Measurements from ENCODE around the gene SIT1. TPM values are rescaled to one million over a fixed set of nuclear protein-coding genes. Genes with fewer than 3 reads are reported as not detected.

The SIT1 gene, protein sequence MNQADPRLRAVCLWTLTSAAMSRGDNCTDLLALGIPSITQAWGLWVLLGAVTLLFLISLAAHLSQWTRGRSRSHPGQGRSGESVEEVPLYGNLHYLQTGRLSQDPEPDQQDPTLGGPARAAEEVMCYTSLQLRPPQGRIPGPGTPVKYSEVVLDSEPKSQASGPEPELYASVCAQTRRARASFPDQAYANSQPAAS
- 100 to 1,000 TPM; 174 to 195 TPM for total RNA-seq

DNA sequence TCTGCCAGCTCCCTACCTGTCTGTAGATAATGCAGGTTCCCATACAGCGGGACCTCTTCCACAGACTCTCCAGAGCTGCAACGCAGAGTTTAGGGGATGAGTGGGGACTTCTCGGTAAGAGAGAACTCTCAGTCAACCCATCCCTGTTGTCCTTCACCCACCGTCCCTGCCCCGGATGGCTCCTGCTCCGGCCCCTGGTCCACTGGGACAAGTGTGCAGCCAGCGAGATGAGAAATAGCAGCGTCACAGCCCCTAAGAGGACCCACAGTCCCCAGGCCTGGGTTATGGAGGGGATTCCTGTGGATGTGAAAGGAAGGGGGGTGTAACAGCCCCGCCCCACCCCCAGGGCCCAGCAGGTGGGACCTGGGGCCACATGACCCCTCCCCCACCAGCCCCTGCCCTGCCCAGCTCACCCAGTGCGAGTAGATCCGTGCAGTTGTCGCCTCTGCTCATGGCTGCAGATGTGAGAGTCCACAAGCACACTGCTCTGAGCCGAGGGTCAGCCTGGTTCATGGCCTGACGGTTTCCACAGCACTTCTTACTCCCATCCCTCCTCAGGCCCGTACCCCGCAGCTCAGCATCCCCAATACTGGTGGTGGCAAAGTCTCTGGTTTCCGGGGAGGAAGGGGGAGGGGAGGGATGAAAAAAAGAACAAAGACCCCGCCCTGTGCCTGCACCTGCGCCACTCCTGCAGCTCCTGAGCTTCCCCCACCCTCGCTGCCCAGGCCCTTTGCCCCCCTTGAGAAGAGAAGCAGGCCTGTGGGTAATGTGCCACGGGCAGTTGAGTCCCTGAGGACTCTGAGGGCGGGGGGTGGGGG, at the start of gene SIT1:
SIT1 (minus strand) TSS at position 591 of the 818 bp plus-strand sequence; CDS start at position 513, 78 bp downstream.
- H3K4me1 Mint-ChIP-seq: peaks cover 33% of the 10 kb centered on the region

DNA sequence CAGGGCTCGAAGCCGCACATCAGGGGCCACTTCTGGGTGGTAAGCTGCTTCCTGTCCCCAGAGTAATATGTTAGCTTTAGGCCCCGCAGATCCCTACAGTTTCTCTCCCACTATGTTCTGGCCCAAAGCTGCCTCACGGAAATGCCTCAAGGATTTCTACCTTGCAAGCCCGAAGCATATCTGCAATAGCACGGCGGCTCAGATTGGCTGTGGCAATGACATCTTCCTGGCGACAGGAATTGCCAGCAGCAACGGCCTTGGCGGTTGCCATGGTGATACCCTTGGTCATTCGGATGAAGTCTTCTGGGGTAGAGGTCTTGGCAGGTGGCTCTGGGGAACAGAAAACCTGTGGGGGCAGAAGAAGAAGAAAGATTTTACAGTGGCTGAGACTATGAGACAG, 49.3 kb upstream of the SIT1 start:
- POLR2A ChIA-PET: no interaction called here
- ATAC-seq (ENCODE audit: low read depth) (no peak), DNase-seq (no peak)
- Mint-ChIP-seq H3K4me3 (no peak overlapping the region), H3K27ac (no peak overlapping the region), H3K36me3 (peaks cover 34% of the 10 kb centered on the region), H3K27me3 (no peaks in the 10 kb centered on the region), H3K9me3 (no peaks in the 10 kb centered on the region), H3K4me1 (peaks cover 5% of the 10 kb centered on the region)

More for the DNA sequence above, at the start of gene SIT1:
- peak; percentile 66 for DNase-seq
- H3K27me3 Mint-ChIP-seq: no peaks in the 10 kb centered on the region
- POLR2A ChIA-PET: interaction anchor here (0.9 to 9.1 kb wide), 9 partner anchors 10 to 164 kb away, joined by 3 to 214 read pairs (median 12); partner anchors contain the start of genes ARHGEF39, CCDC107, CD72 and CREB3
- ATAC-seq (ENCODE audit: low read depth): no peak
- H3K4me3 Mint-ChIP-seq: peak within 1 kb of the TSS; percentile 87
- peaks cover 15% of the 10 kb centered on the region for H3K36me3 Mint-ChIP-seq
- H3K27ac Mint-ChIP-seq: peak within 1 kb of the TSS; percentile 90
- no peaks in the 10 kb centered on the region for H3K9me3 Mint-ChIP-seq

DNA sequence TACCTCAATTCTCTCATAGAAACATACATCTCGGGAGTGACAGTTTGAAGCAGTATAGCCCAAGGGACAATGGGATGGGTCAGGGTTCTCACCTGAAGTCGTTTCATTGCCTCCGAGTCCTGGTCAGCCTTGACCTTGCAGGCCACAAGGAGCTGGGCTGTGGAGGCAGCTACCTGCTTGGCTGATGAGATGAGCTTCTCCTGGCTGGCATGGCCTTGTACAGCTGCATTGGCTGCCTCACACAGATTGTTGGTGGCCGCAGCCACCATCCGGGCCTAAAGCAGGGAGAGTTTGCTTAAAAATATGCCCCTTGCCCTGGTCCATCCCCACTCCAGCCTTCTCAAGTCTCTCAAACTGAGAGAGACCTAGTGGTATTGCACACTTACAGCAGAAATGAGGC, 47.5 kb upstream of the SIT1 start:
- Mint-ChIP-seq H3K4me3 (no peak overlapping the region), H3K4me1 (peaks cover 5% of the 10 kb centered on the region), H3K27me3 (no peaks in the 10 kb centered on the region), H3K9me3 (no peaks in the 10 kb centered on the region), H3K27ac (no peak overlapping the region), H3K36me3 (peaks cover 24% of the 10 kb centered on the region)
- POLR2A ChIA-PET: no interaction called here
- ATAC-seq (ENCODE audit: low read depth) (no peak), DNase-seq (no peak)

DNA sequence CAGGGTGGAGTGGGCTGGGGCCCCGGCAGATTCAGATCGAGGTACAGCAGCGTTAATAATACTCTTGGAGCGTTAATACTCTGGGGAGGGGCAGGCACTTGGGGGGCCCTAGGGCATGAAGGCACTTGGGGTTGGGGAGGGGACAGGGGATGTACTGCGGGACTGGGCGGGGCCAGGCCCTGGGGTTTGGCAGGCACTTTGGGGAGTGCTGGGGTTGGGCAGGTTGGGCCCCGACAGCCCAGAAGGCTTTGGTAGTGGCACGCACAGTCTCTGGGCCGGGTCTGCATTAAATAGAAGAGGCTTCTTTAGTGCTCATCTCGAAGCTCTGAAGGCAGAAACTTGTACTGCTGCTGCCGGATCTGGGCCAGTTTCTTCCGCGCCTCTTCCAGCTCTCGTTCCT, 46.8 kb upstream of the SIT1 start:
- ATAC-seq (ENCODE audit: low read depth) (no peak), DNase-seq (no peak)
- Mint-ChIP-seq H3K36me3 (peaks cover 18% of the 10 kb centered on the region), H3K9me3 (no peaks in the 10 kb centered on the region), H3K4me1 (peaks cover 5% of the 10 kb centered on the region), H3K4me3 (no peak overlapping the region), H3K27ac (no peak overlapping the region), H3K27me3 (no peaks in the 10 kb centered on the region)
- POLR2A ChIA-PET: interaction anchor here (1.4 to 1.6 kb wide), 3 partner anchors 34 to 51 kb away, joined by 4 to 9 read pairs (median 5); partner anchors contain the start of genes CREB3 and TLN1

DNA sequence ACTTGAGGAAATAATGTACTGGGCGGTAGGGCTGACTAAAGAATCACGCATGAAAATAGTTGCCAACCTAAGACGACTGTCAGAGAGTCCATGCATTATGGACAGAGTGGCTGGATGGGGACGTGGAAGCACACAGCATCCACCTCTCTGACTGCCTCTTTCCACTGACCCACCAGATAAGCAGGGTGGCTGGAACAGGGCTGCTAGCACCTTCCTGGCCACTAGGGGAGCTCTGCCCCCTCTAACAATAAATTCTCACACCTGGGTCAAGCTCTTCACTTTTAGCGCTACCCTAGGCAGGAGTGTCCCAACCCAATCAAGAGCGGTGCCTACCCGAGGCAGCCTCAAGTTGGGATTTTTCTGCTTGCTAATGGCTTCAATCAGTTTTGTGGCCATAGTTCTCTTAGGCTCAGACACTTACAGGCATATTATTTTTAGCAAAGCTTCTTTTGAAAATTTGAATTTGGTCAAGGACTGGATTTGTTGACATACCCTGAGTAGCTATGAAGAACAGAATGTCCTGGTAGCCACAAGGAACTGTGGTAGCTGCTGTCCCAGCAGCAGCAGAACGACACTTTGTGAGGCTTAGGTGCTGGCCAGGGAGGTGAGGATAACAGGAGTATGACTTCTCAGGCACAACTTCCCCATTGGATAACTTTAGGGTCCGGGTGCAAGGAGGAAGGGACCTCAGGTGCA, 45.9 kb upstream of the SIT1 start:
- Mint-ChIP-seq H3K27me3 (no peaks in the 10 kb centered on the region), H3K36me3 (peaks cover 18% of the 10 kb centered on the region), H3K4me3 (no peak overlapping the region), H3K27ac (no peak overlapping the region), H3K4me1 (peaks cover 9% of the 10 kb centered on the region), H3K9me3 (no peaks in the 10 kb centered on the region)
- DNase-seq: peak; percentile 55
- ATAC-seq (ENCODE audit: low read depth): peak; percentile 81
- POLR2A ChIA-PET: interaction anchor here (0.6 to 1.6 kb wide), 9 partner anchors 8 to 93 kb away, joined by 3 to 9 read pairs (median 5); partner anchors contain the start of genes ARHGEF39, CREB3, GBA2 and RGP1

DNA sequence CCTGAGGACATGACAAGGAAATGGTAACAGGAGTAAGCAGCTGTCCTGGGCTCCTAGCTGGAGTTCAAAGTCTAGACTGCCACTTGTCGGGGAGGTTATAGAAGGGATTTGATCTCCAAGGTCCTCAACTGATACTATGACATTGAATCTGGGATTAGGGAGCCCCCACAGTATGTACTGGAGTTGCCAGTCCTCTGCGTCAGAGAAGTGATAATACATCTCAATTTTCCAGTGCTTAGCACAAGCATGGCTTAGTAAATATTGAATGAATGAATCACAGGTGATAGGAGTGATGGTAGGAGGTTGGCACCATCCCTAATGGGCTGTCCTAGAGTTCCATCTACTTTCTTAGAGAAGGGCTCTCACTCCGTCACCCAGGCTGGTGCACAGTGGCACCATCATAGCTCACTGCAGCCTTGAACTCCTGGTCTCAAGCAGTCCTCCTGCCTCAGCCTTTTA, 45.2 kb upstream of the SIT1 start:
- no peaks in the 10 kb centered on the region for H3K27me3 Mint-ChIP-seq
- POLR2A ChIA-PET: interaction anchor here (1.2 to 1.6 kb wide), 7 partner anchors 9 to 84 kb away, joined by 3 to 9 read pairs (median 5); partner anchors contain the start of genes ARHGEF39, CREB3, GBA2 and RGP1
- H3K9me3 Mint-ChIP-seq: no peaks in the 10 kb centered on the region
- peaks cover 18% of the 10 kb centered on the region for H3K36me3 Mint-ChIP-seq
- no peak overlapping the region for H3K4me3 Mint-ChIP-seq
- no peak overlapping the region for H3K27ac Mint-ChIP-seq
- peaks cover 9% of the 10 kb centered on the region for H3K4me1 Mint-ChIP-seq
- DNase-seq (no peak), ATAC-seq (ENCODE audit: low read depth) (no peak)

DNA sequence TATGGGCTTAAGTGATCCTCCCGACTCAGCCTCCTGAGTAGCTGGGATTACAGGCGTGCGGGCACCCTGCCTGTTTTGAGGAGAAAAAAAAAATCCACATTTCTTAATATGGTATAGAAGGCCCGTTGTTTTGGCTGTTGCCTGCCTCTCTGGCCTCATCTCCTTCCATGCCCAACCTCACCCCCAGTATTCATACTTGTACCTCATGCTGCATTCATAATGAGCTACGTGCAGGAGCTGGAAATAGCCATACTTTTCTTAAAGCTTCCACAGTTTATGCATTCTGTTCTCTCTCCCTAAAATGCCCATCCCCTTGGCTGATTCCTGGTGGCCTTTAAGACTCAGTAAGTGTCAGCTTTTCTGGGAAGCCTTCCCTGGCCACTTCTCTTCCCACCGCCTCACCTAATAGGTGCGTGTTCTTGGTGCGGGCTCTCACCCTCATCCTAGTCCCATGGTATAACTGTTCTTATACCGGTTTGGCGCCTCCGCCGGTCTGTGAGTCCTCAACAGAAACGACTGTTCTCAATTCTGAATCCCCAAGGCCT, 41.1 kb upstream of the SIT1 start:
- H3K27me3 Mint-ChIP-seq: no peaks in the 10 kb centered on the region

DNA sequence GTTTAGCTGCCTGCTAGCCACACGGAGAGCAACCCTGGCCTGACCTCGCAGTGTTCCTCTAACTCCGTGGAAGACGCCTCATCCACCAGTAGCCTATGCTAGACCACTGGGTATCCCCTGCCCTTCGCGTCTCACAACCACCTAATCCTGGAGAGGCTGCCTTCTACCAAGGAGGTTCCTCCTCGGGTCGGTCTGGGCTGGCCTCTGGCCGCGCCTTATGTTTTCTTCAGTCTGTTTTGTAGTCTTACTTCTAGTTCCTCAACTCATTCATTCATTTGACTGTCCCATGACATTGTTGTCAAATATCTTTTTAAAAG, 40.6 kb upstream of the SIT1 start:
- Mint-ChIP-seq H3K9me3 (no peaks in the 10 kb centered on the region), H3K27me3 (no peaks in the 10 kb centered on the region), H3K4me3 (peak overlapping the region; percentile 91), H3K36me3 (peaks cover 1% of the 10 kb centered on the region), H3K27ac (peak overlapping the region; percentile 78), H3K4me1 (peaks cover 12% of the 10 kb centered on the region)
- no peak for DNase-seq
- POLR2A ChIA-PET: interaction anchor here (0.7 to 2.8 kb wide), 7 partner anchors 27 to 532 kb away, joined by 3 to 11 read pairs (median 6); partner anchors contain the start of genes ARHGEF39, CREB3 and TLN1
- ATAC-seq (ENCODE audit: low read depth): no peak

More for the DNA sequence above, 41.1 kb upstream of the SIT1 start:
- peak overlapping the region; percentile 91 for H3K4me3 Mint-ChIP-seq
- no peaks in the 10 kb centered on the region for H3K9me3 Mint-ChIP-seq
- peaks cover 15% of the 10 kb centered on the region for H3K4me1 Mint-ChIP-seq
- H3K36me3 Mint-ChIP-seq: peaks cover 6% of the 10 kb centered on the region
- no peak for ATAC-seq (ENCODE audit: low read depth)
- POLR2A ChIA-PET: interaction anchor here (0.7 to 2.8 kb wide), 6 partner anchors 27 to 61 kb away, joined by 3 to 11 read pairs (median 6); partner anchors contain the start of genes ARHGEF39, CREB3 and TLN1
- DNase-seq: no peak
- H3K27ac Mint-ChIP-seq: no peak overlapping the region

DNA sequence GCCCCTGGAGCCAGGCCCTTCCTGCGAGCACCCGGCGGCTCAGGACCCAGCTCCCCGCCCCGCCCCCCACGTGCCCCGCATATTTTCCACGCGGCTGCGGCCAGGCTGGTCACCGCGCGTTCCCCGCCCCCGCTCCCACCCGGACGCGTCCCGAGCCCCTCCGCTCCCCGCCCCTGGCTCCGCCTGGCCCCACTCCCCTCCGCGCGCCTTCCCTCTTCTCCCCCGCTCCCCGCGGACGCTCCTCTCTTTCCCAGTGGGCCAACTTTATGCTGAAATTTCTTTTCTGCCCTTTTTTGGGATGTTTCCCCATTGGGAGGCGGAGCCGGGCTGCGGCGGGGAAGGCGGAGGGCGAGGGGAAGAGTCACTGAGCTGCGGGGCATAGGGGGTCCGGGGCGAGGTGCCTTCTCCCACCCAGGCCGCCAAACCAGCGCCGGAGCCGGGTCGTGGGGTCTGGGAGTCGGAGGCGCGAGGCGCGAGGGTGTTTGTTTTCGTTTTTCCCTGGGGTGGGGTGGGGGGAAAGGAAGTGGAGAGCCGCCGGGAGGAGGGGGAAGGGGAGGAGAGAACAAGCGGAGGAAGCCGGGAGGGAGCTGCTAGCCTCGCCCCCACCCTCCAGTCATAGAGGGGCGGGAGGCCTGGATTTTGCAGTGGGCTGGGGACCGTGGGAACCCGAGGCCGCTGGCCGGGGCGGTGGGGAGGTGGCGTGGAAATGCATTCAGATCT, 40.0 kb upstream of the SIT1 start:
- H3K9me3 Mint-ChIP-seq: no peaks in the 10 kb centered on the region
- no peaks in the 10 kb centered on the region for H3K27me3 Mint-ChIP-seq
- H3K4me1 Mint-ChIP-seq: peaks cover 12% of the 10 kb centered on the region
- peak overlapping the region; percentile 91 for H3K4me3 Mint-ChIP-seq
- POLR2A ChIA-PET: interaction anchor here (0.7 to 2.8 kb wide), 8 partner anchors 26 to 533 kb away, joined by 3 to 11 read pairs (median 6); partner anchors contain the start of genes ARHGEF39, CCDC107, CREB3 and RMRP
- ATAC-seq (ENCODE audit: low read depth) (peak; percentile 37), DNase-seq (peak; percentile 49)
- H3K36me3 Mint-ChIP-seq: no peaks in the 10 kb centered on the region
- H3K27ac Mint-ChIP-seq: peak overlapping the region; percentile 78

DNA sequence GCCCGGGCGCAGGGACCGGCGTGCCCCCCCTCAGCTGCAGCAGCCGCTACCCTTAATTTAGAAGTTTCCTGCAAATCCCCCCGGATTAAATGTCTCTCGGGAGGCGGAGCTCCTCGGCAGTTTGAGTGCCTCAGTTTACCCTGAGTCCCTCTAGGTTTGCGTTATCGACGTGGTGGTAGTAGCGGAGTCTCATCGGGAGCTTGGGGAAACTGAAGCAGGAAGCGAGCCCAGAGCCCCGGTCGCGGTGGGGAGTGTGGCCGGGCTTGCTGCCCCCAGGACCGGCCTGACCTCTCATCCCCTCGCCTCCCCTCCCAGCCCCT, 39.5 kb upstream of the SIT1 start:
- no peaks in the 10 kb centered on the region for H3K36me3 Mint-ChIP-seq
- ATAC-seq (ENCODE audit: low read depth) (no peak), DNase-seq (no peak)
- H3K4me3 Mint-ChIP-seq: peak overlapping the region; percentile 72
- H3K27ac Mint-ChIP-seq: no peak overlapping the region
- no peaks in the 10 kb centered on the region for H3K27me3 Mint-ChIP-seq
- POLR2A ChIA-PET: interaction anchor here (0.7 to 2.8 kb wide), 7 partner anchors 15 to 71 kb away, joined by 3 to 11 read pairs (median 5); partner anchors contain the start of genes ARHGEF39, CCDC107 and RMRP
- no peaks in the 10 kb centered on the region for H3K9me3 Mint-ChIP-seq
- peaks cover 12% of the 10 kb centered on the region for H3K4me1 Mint-ChIP-seq

DNA sequence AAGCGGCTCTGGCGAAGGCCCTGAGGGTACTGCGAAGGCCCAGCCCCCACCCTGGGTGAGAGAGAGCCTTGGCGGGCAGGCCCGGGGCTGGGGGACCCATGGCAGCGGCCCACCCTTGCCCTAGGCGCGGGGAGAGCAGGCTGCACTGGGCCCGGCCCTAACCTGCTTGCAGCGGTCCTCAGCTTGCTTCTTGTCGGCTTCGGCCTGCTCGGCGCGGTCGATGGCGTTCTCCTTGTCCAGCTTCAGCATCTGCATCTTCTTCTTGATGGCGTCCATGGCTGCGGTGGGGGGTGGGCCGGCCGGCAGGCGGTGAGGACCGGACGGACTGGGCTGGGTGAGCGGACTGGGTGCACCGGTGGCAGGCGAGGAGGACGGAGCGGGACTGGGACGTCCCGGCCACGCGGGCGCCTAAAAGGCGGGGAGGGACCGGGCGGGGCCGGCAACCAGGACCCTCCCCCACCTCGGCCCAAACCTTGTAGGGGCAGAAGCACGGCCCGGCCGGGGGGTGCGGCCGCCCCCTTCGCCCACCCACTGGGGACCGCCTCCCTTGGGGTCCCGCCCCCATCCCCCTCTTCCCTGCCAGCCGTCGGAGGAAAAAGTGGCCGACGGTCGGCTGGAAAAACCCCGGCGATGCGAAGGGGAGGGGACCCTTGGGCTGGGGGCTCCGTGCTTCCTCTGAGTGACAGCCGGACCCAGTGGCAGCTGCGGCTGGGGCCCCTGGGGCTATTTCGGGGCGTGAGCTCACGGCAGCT, 39.0 kb upstream of the SIT1 start, which contains the start of gene TPM2:
TPM2 (minus strand) TSS at position 384 of the 752 bp plus-strand sequence; CDS start at position 276, 108 bp downstream.
- no peaks in the 10 kb centered on the region for H3K9me3 Mint-ChIP-seq
- peaks cover 12% of the 10 kb centered on the region for H3K4me1 Mint-ChIP-seq
- H3K4me3 Mint-ChIP-seq: peak within 1 kb of the TSS; percentile 91
- H3K27me3 Mint-ChIP-seq: no peaks in the 10 kb centered on the region
- no peak for ATAC-seq (ENCODE audit: low read depth)
- no peaks in the 10 kb centered on the region for H3K36me3 Mint-ChIP-seq
- peak within 1 kb of the TSS; percentile 78 for H3K27ac Mint-ChIP-seq
- POLR2A ChIA-PET: interaction anchor here (0.7 to 2.4 kb wide), 4 partner anchors 15 to 43 kb away, joined by 3 to 10 read pairs (median 6); partner anchors contain the start of genes CCDC107 and RMRP
- DNase-seq: no peak

Data from activated naive CD8-positive, alpha-beta T cell treated with anti-CD3 and anti-CD28 coated beads, Interleukin-2, amount 10 ng/mL, durations not matched to agents 7 days and 5 days (primary cell).